Lower lobe of right lung (tissue), 2 donors: ENCODE data around the gene RASSF9. TPM values are rescaled to one million over a fixed set of nuclear protein-coding genes. Genes with fewer than 3 reads are reported as not detected.
A peak's percentile ranks its signal among the peaks of the same experiment; 100 is the strongest.

Experiments
- ATAC-seq, 2 donors: fragments of 200-7000 bp; cut with Tn5 transposase; one replicate each; pipeline ENCODE4 v1.9.1; 2020 to 2022; ENCODE audit warnings: mild to moderate bottlenecking in 2 of 2, moderate library complexity in 2 of 2
- DNase-seq: peaks from one replicate; pipeline ENCODE4 v3.0.0-alpha.2; 2020
- H3K27ac ChIP-seq: fragments of 200-600 bp; one replicate; pipeline ENCODE4 v1.8.0; 2022
- H3K27me3 ChIP-seq: fragments of 200-600 bp; one replicate; pipeline ENCODE4 v1.8.0; 2022; ENCODE audit warnings: low read depth
- H3K36me3 ChIP-seq: fragments of 200-600 bp; one replicate; pipeline ENCODE4 v1.8.0; 2022; ENCODE audit warnings: mild to moderate bottlenecking
- H3K4me1 ChIP-seq: fragments of 200-600 bp; one replicate; pipeline ENCODE4 v1.8.0; 2022
- H3K4me3 ChIP-seq: fragments of 200-600 bp; one replicate; pipeline ENCODE4 v1.8.0; 2022; ENCODE audit warnings: mild to moderate bottlenecking
- H3K9me3 ChIP-seq: fragments of 200-600 bp; one replicate; pipeline ENCODE4 v1.8.0; 2022
- CTCF ChIP-seq: fragments of 200-600 bp; IDR thresholded peaks from one replicate; pipeline ENCODE4 v1.8.0; 2022; ENCODE audit warnings: antibody characterized with exemption, mild to moderate bottlenecking
- intact Hi-C: fragments of 100-400 bp; cut with DNase I; formaldehyde crosslinking; loops from one replicate; pipeline ENCODE4 v1.11.0; 2022
- total RNA-seq: library from RNA; stranded (reverse); fragmentation: NEBNext Ultra II Directional; extraction: Animal tissue kit (Norgen Biotek cat#: 25700); gene quantifications from one replicate; pipeline ENCODE4 v1.2.1, GENCODE V29; 2021
- donor health status: DM: no; HTN: yes; CAD: no; lungs with severe emphysema.

RASSF9 gene
- total RNA-seq, 1 donor from 2014 or later = 11.0 TPM

- no peak for DNase-seq
- H3K4me3 ChIP-seq = no peak overlapping the region
- no peaks in the 10 kb centered on the region for H3K36me3 ChIP-seq
- H3K9me3 ChIP-seq = no peaks in the 10 kb centered on the region
- no peaks in the 10 kb centered on the region for H3K4me1 ChIP-seq
- no peak overlapping the region for H3K27ac ChIP-seq
- no peak for ATAC-seq
- intact Hi-C loops = no loop called here
- no peaks in the 10 kb centered on the region for H3K27me3 ChIP-seq
- TF ChIP-seq CTCF = no peak
Measured at GRCh38 chr12:85775091-85775490, 61.1 kb downstream of the RASSF9 start.

GRCh38 chr12:85765453-85765869 is 70.7 kb downstream of the RASSF9 start:
- Histone ChIP-seq H3K27me3 (no peaks in the 10 kb centered on the region), H3K36me3 (no peaks in the 10 kb centered on the region), H3K27ac (no peak overlapping the region), H3K4me1 (no peaks in the 10 kb centered on the region), H3K4me3 (no peak overlapping the region), H3K9me3 (no peaks in the 10 kb centered on the region)
- peak in 1 of 2 donors; percentile 21 for ATAC-seq
- intact Hi-C loops = no loop called here
- no peak for DNase-seq
- no peak for TF ChIP-seq CTCF

GRCh38 chr12:85759623-85760022 is 76.6 kb downstream of the RASSF9 start:
- DNase-seq (no peak), ATAC-seq (no peak)
- Histone ChIP-seq H3K4me3 (no peak overlapping the region), H3K36me3 (no peaks in the 10 kb centered on the region), H3K27ac (no peak overlapping the region), H3K9me3 (no peaks in the 10 kb centered on the region), H3K4me1 (no peaks in the 10 kb centered on the region), H3K27me3 (no peaks in the 10 kb centered on the region)
- intact Hi-C loops = no loop called here
- TF ChIP-seq CTCF = no peak

GRCh38 chr12:85759091-85759490 is 77.1 kb downstream of the RASSF9 start:
- DNase-seq = no peak
- no peaks in the 10 kb centered on the region for H3K9me3 ChIP-seq
- H3K27ac ChIP-seq = no peak overlapping the region
- no peak overlapping the region for H3K4me3 ChIP-seq
- ATAC-seq = no peak
- H3K4me1 ChIP-seq = no peaks in the 10 kb centered on the region
- no peaks in the 10 kb centered on the region for H3K36me3 ChIP-seq
- H3K27me3 ChIP-seq = no peaks in the 10 kb centered on the region
- TF ChIP-seq CTCF = no peak
- intact Hi-C loops = no loop called here

GRCh38 chr12:85755760-85756159 is 80.4 kb downstream of the RASSF9 start:
- Histone ChIP-seq H3K27ac (no peak overlapping the region), H3K9me3 (no peaks in the 10 kb centered on the region), H3K4me1 (no peaks in the 10 kb centered on the region), H3K36me3 (no peaks in the 10 kb centered on the region), H3K4me3 (no peak overlapping the region), H3K27me3 (no peaks in the 10 kb centered on the region)
- DNase-seq (no peak), ATAC-seq (no peak)
- intact Hi-C loops = no loop called here
- no peak for TF ChIP-seq CTCF

Other genes with a start within 250 kb of the RASSF9 start
- gene NTS, start 37.9 kb upstream of the RASSF9 start, total RNA-seq = 2.3 TPM